GM23338 (cell line): ENCODE measurements around the gene SPSB4. TPM values are rescaled to one million over a fixed set of nuclear protein-coding genes. Genes with fewer than 3 reads are reported as not detected.

Experiments
- ATAC-seq: fragments of 200-7000 bp; cut with Tn5 transposase; 3 replicates; pipeline ENCODE4 v1.9.1; 2020
- DNase-seq: peaks from one replicate; pipeline ENCODE4 v3.0.0-alpha.2; 2015; ENCODE audit warnings: low spot score
- H2AFZ ChIP-seq: fragments of 200-600 bp; sonication (generic); 2 replicates; pipeline ENCODE4 v1.8.0; 2016; ENCODE audit warnings: antibody characterized with exemption, mild to moderate bottlenecking, moderate library complexity
- H3F3A ChIP-seq: fragments of 200-600 bp; sonication (generic); replicated peaks from 2 replicates; pipeline ENCODE4 v1.8.0; 2017; ENCODE audit warnings: antibody characterized with exemption, mixed run types, low read depth
- H3K27ac ChIP-seq: fragments of 200-600 bp; sonication (generic); 2 replicates; pipeline ENCODE4 v1.6.1; 2016; ENCODE audit warnings: low read depth
- H3K27me3 ChIP-seq: fragments of 200-600 bp; sonication (generic); 2 replicates; pipeline ENCODE4 v1.8.0; 2016; ENCODE audit warnings: mild to moderate bottlenecking, mixed run types, moderate library complexity; ENCODE audit not compliant: insufficient read depth
- H3K36me3 ChIP-seq: fragments of 200-600 bp; sonication (generic); 2 replicates; pipeline ENCODE4 v1.8.0; 2016; ENCODE audit warnings: mild to moderate bottlenecking; ENCODE audit not compliant: insufficient read depth
- H3K4me1 ChIP-seq: fragments of 200-600 bp; sonication (generic); 2 replicates; pipeline ENCODE4 v1.8.0; 2016; ENCODE audit warnings: mild to moderate bottlenecking, moderate library complexity; ENCODE audit not compliant: insufficient read depth
- H3K4me2 ChIP-seq: fragments of 200-600 bp; sonication (generic); 2 replicates; pipeline ENCODE4 v1.7.1; 2017; ENCODE audit warnings: mixed run types
- H3K4me3 ChIP-seq: fragments of 200-600 bp; sonication (generic); 2 replicates; pipeline ENCODE4 v1.6.1; 2016; ENCODE audit warnings: mixed run types
- H3K79me2 ChIP-seq: fragments of 200-600 bp; sonication (generic); replicated peaks from 2 replicates; pipeline ENCODE4 v1.8.0; 2017; ENCODE audit warnings: mild to moderate bottlenecking; ENCODE audit not compliant: insufficient read depth
- H3K9me2 ChIP-seq: fragments of 200-600 bp; sonication (generic); 2 replicates; pipeline ENCODE4 v1.8.0; 2017; ENCODE audit not compliant: insufficient read depth
- H4K20me1 ChIP-seq: fragments of 200-600 bp; sonication (generic); replicated peaks from 2 replicates; pipeline ENCODE4 v1.8.0; 2017; ENCODE audit warnings: mild to moderate bottlenecking; ENCODE audit not compliant: insufficient read depth
- H3K27ac Mint-ChIP-seq: 2 replicates; pipeline ENCODE4 v1.8.0; 2020; ENCODE audit warnings: inconsistent platforms, mild to moderate bottlenecking, moderate library complexity, mixed read lengths
- H3K27me3 Mint-ChIP-seq: 3 replicates; pipeline ENCODE4 v1.8.0; 2022; ENCODE audit warnings: low read depth, mild to moderate bottlenecking, moderate library complexity, mixed read lengths, inconsistent platforms; ENCODE audit not compliant: insufficient read depth, poor library complexity
- H3K36me3 Mint-ChIP-seq: 3 replicates; pipeline ENCODE4 v1.8.0; 2021; ENCODE audit warnings: low read depth, mild to moderate bottlenecking, inconsistent platforms, moderate library complexity, mixed read lengths
- H3K4me1 Mint-ChIP-seq: 3 replicates; pipeline ENCODE4 v1.8.0; 2020; ENCODE audit warnings: mild to moderate bottlenecking, inconsistent platforms, mixed read lengths
- H3K4me3 Mint-ChIP-seq: 3 replicates; pipeline ENCODE4 v1.8.0; 2021; ENCODE audit warnings: moderate library complexity, mild to moderate bottlenecking, inconsistent platforms, mixed read lengths
- H3K9me3 Mint-ChIP-seq: 3 replicates; pipeline ENCODE4 v1.8.0; 2020; ENCODE audit warnings: moderate library complexity, mild to moderate bottlenecking, inconsistent platforms, mixed read lengths
- POLR2AphosphoS5 ChIP-seq: IDR thresholded peaks from 2 replicates; pipeline ENCODE4 v1.6.1; 2016; ENCODE audit warnings: antibody characterized with exemption, low read depth
- STAT1 ChIP-seq: IDR thresholded peaks from one replicate; pipeline ENCODE4 v1.6.1; 2016; ENCODE audit warnings: antibody characterized with exemption; ENCODE audit not compliant: unreplicated experiment
- ZNF462 ChIP-seq: fragments of 250-450 bp; sonication (Bioruptor Pico); IDR thresholded peaks from 2 replicates; pipeline ENCODE4 v1.5.0; 2020; ENCODE audit warnings: mild to moderate bottlenecking, moderate library complexity
- polyA plus RNA-seq: library from polyadenylated mRNA; unstranded; fragments of >200 nt; fragmentation: Nextera tagmentation; extraction: Ambion mirVana; gene quantifications from 2 replicates; pipeline ENCODE4 v1.2.1, GENCODE V29; 2016
- total RNA-seq: library from RNA; depleted of rRNA; stranded (reverse); fragments of >200 nt; shearing (Covaris generic); gene quantifications from 2 replicates; pipeline ENCODE4 v1.2.3, GENCODE V29; 2014
- TF ChIP-seq, protein P1 (sequence below): IDR thresholded peaks from 2 replicates; pipeline ENCODE4 v1.6.1; 2016; ENCODE audit warnings: antibody characterized with exemption
- TF ChIP-seq, protein P2 (sequence below), 2 experiments: fragments of 200-600 bp in 1 of 2; sonication (generic) in 1 of 2; conservative IDR thresholded peaks; 2 replicates each; pipeline versions ENCODE4 v1.5.1 to v1.6.1; 2016 to 2017; ENCODE audit warnings: antibody characterized with exemption in 2 of 2, low read depth in 2 of 2, mild to moderate bottlenecking in 2 of 2, moderate library complexity in 1 of 2

SPSB4 gene
- total and polyA plus RNA-seq, 2 experiments from 2014 or later = 6.7 to 25.9 TPM

- DNase-seq (no peak), ATAC-seq (no peak)
- Histone ChIP-seq H3K36me3 (no peaks in the 10 kb centered on the region), H3K4me3 (no peak overlapping the region), H2AFZ (no peak overlapping the region), H3K4me1 (peaks cover 20% of the 10 kb centered on the region), H3K9me2 (peaks cover 8% of the 10 kb centered on the region; the same call in 1 of the 2 replicates), H3K27me3 (no peaks in the 10 kb centered on the region), H4K20me1 (no peaks in the 10 kb centered on the region; the same call in 1 of the 2 replicates), H3F3A (no peaks in the 10 kb centered on the region), H3K79me2 (no peaks in the 10 kb centered on the region; the same call in 1 of the 2 replicates), H3K4me2 (no peak overlapping the region), H3K27ac (no peak overlapping the region)
- Mint-ChIP-seq H3K4me1 (peaks cover 55% of the 10 kb centered on the region), H3K4me3 (no peak overlapping the region), H3K27me3 (peaks cover 13% of the 10 kb centered on the region), H3K36me3 (no peaks in the 10 kb centered on the region; the same call in 2 of the 3 replicates), H3K9me3 (no peaks in the 10 kb centered on the region), H3K27ac (no peak overlapping the region; the same call in 1 of the 2 replicates)
- TF ChIP-seq, protein P1, sequence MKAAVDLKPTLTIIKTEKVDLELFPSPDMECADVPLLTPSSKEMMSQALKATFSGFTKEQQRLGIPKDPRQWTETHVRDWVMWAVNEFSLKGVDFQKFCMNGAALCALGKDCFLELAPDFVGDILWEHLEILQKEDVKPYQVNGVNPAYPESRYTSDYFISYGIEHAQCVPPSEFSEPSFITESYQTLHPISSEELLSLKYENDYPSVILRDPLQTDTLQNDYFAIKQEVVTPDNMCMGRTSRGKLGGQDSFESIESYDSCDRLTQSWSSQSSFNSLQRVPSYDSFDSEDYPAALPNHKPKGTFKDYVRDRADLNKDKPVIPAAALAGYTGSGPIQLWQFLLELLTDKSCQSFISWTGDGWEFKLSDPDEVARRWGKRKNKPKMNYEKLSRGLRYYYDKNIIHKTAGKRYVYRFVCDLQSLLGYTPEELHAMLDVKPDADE = no peak
- TF ChIP-seq, protein P2, sequence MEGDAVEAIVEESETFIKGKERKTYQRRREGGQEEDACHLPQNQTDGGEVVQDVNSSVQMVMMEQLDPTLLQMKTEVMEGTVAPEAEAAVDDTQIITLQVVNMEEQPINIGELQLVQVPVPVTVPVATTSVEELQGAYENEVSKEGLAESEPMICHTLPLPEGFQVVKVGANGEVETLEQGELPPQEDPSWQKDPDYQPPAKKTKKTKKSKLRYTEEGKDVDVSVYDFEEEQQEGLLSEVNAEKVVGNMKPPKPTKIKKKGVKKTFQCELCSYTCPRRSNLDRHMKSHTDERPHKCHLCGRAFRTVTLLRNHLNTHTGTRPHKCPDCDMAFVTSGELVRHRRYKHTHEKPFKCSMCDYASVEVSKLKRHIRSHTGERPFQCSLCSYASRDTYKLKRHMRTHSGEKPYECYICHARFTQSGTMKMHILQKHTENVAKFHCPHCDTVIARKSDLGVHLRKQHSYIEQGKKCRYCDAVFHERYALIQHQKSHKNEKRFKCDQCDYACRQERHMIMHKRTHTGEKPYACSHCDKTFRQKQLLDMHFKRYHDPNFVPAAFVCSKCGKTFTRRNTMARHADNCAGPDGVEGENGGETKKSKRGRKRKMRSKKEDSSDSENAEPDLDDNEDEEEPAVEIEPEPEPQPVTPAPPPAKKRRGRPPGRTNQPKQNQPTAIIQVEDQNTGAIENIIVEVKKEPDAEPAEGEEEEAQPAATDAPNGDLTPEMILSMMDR (conservative IDR thresholded peaks at IDR 0.05; ENCODE audit: low read depth in 2 of 2) = no peak
- TF ChIP-seq STAT1 (no peak), POLR2AphosphoS5 (no peak), ZNF462 (CRISPR knock-in tag) (no peak)
Observed at GRCh38 chr3:141092663-141093062, 41.5 kb downstream of the SPSB4 start.
